Esophagus muscularis mucosa (tissue), 3 donors: ENCODE measurements around the gene HAVCR1.

Experiments
- CTCF ChIP-seq, 3 experiments: fragments of 200-600 bp in 2 of 3; fragments of 450-650 bp in 1 of 3; sonication (generic) in 2 of 3; IDR thresholded peaks; one replicate each; pipeline ENCODE4 v1.5.1; 2017 to 2019; ENCODE audit warnings: antibody characterized with exemption in 3 of 3, mild to moderate bottlenecking in 2 of 3, moderate library complexity in 1 of 3
- POLR2A ChIP-seq: fragments of 450-650 bp; IDR thresholded peaks from one replicate; pipeline ENCODE4 v1.6.1; 2017; ENCODE audit warnings: antibody characterized with exemption, moderate library complexity, mild to moderate bottlenecking, low read depth

- TF ChIP-seq CTCF (IDR thresholded peaks at IDR 0.05) (no peak), POLR2A (no peak)
Measured at GRCh38 chr5:157057459-157058370, 1.2 kb downstream of the HAVCR1 start.
